Measurements from ENCODE around the gene BRAP.

The BRAP gene

DNA sequence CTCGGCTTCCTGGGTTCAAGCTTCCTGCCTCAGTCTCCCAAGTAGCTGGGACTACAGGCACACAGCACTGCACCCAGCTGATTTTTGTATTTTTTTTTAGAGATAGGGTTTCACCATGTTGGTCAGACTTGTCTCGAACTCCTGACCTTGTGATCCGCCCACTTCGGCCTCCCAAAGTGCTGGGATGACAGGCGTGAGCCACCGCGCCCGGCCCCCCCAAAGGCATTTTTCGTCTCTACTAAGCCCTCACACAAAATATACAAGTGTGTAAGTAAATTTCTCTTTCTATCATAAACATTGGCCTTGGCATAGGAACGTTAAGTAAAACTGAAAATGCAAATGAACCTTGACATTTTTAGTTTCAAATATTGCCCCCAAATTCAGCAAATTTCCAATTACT lies 2.2 kb upstream of the BRAP start:
- no peak for TF ChIP-seq CTCF (conservative IDR thresholded peaks at IDR 0.05)
- no peak overlapping the region for H3K27ac ChIP-seq

GRCh38 chr12:111687255-111687654 lies 1.5 kb upstream of the BRAP start:
- peak; percentile 77 for TF ChIP-seq CTCF (conservative IDR thresholded peaks at IDR 0.05)
- H3K27ac ChIP-seq, result peak overlapping the region; percentile 91; the same call in 1 of the 2 replicates

GRCh38 chr12:111686574-111687105 lies 884 bp upstream of the BRAP start:
- TF ChIP-seq CTCF (conservative IDR thresholded peaks at IDR 0.05), result no peak
- H3K27ac ChIP-seq, result peak overlapping the region; percentile 91

- no peak for TF ChIP-seq CTCF (conservative IDR thresholded peaks at IDR 0.05)
- peak overlapping the region; percentile 91 for H3K27ac ChIP-seq
Observed at GRCh38 chr12:111685322-111685810, 390 bp downstream of the BRAP start.

GRCh38 chr12:111684485-111685198 lies 1.1 kb downstream of the BRAP start:
- peak overlapping the region; percentile 91 for H3K27ac ChIP-seq

GRCh38 chr12:111677186-111677585 lies 8.6 kb downstream of the BRAP start:
- TF ChIP-seq CTCF (conservative IDR thresholded peaks at IDR 0.05), result no peak

GRCh38 chr12:111673503-111673902 lies 12.3 kb downstream of the BRAP start:
- peak; percentile 74 for TF ChIP-seq CTCF (conservative IDR thresholded peaks at IDR 0.05)

More at GRCh38 chr12:111677186-111677585, 8.6 kb downstream of the BRAP start:
- H3K27ac ChIP-seq, result no peak overlapping the region

DNA sequence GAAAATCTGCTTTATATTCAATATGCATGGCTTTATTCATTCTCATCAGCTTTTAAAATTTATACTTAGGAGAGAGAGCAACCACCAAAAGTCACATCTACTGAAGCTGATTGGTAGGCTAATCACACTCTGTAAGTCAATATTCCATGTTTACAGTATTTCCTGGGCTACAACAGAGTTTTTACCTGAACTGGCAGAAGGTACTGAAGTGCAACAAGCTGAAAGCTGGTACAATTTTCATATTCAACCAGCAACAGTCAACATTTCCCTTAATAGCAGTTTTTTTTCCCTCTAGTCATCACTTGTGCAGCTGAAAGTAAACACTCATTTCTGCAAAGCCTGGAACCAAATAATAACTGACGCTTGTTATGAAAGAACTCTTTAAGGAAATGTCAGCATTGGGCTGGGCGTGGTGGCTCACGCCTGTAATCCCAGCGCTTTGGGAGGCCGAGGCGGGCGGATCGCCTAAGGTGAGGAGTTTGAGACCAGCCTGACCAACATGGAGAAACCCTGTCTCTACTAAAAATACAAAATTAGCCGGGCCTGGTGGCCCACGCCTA lies 12.9 kb downstream of the BRAP start:
- no peak for TF ChIP-seq CTCF (conservative IDR thresholded peaks at IDR 0.05)

More at GRCh38 chr12:111673503-111673902, 12.3 kb downstream of the BRAP start:
- H3K27ac ChIP-seq, result no peak overlapping the region

More for the DNA sequence above, 12.9 kb downstream of the BRAP start:
- no peak overlapping the region for H3K27ac ChIP-seq
